Measurements from ENCODE around the gene DSC1.

- TF ChIP-seq CTCF (IDR thresholded peaks at IDR 0.05) (no peak), EP300 (IDR thresholded peaks at IDR 0.05; ENCODE audit: low read depth) (no peak)
These were observed 41.1 kb upstream of the DSC1 start for GRCh38 chr18:31203794-31204148.

Data from transverse colon (tissue), 3 donors.